ENCODE data around the gene LCN1. TPM values are rescaled to one million over a fixed set of nuclear protein-coding genes. Genes with fewer than 3 reads are reported as not detected.

LCN1 gene
- total RNA-seq, 2 experiments from 2014 or later = not detected

GRCh38 chr9:135521608-135522095 lies 412 bp downstream of the LCN1 start:
- intact Hi-C loops (cut with micrococcal nuclease; ENCODE audit: unreplicated experiment) = no loop called here
- TF ChIP-seq CTCF (conservative IDR thresholded peaks at IDR 0.05; ENCODE audit: low read length) (no peak), EZH2phosphoT487 (IDR thresholded peaks at IDR 0.05; ENCODE audit: borderline replicate concordance, low read depth, low read length) (no peak)
- Histone ChIP-seq H2AFZ (ENCODE audit: low read length) (no peak overlapping the region), H3K4me1 (ENCODE audit: insufficient read depth, low read length, poor library complexity, severe bottlenecking) (no peaks in the 10 kb centered on the region), H3K27ac (ENCODE audit: low read depth, low read length, poor library complexity, severe bottlenecking) (no peak overlapping the region), H3K79me2 (ENCODE audit: insufficient read depth, low read depth, low read length) (no peaks in the 10 kb centered on the region), H3K9me2 (ENCODE audit: insufficient read depth, low read length) (no peaks in the 10 kb centered on the region), H3K4me2 (ENCODE audit: low read length) (no peak overlapping the region), H3K36me3 (ENCODE audit: insufficient read depth, low read length) (no peaks in the 10 kb centered on the region), H3K9me3 (ENCODE audit: low read length) (no peaks in the 10 kb centered on the region), H4K20me1 (ENCODE audit: insufficient read depth, low read length) (no peaks in the 10 kb centered on the region), H3K4me3 (ENCODE audit: low read depth, low read length, poor library complexity, severe bottlenecking) (no peak overlapping the region)
- BruUV-seq (replicated peaks) = no TSS peak
- no peak for DNase-seq (ENCODE audit: low spot score)
- POLR2A ChIA-PET = no interaction called here
- CTCF ChIA-PET (ENCODE audit: unreplicated experiment) = no interaction called here

GRCh38 chr9:135522137-135522877 lies 1.1 kb downstream of the LCN1 start:
- BruUV-seq (replicated peaks) = no TSS peak
- Histone ChIP-seq H4K20me1 (ENCODE audit: insufficient read depth, low read length) (no peaks in the 10 kb centered on the region), H3K4me2 (ENCODE audit: low read length) (no peak overlapping the region), H3K9me2 (ENCODE audit: insufficient read depth, low read length) (no peaks in the 10 kb centered on the region), H2AFZ (ENCODE audit: low read length) (no peak overlapping the region), H3K36me3 (ENCODE audit: insufficient read depth, low read length) (no peaks in the 10 kb centered on the region), H3K4me3 (ENCODE audit: low read depth, low read length, poor library complexity, severe bottlenecking) (no peak overlapping the region), H3K4me1 (ENCODE audit: insufficient read depth, low read length, poor library complexity, severe bottlenecking) (no peaks in the 10 kb centered on the region), H3K27ac (ENCODE audit: low read depth, low read length, poor library complexity, severe bottlenecking) (no peak overlapping the region), H3K79me2 (ENCODE audit: insufficient read depth, low read depth, low read length) (no peaks in the 10 kb centered on the region), H3K9me3 (ENCODE audit: low read length) (no peaks in the 10 kb centered on the region)
- ChIA-PET POLR2A (no interaction called here), CTCF (ENCODE audit: unreplicated experiment) (no interaction called here)
- intact Hi-C loops (cut with micrococcal nuclease; ENCODE audit: unreplicated experiment) = no loop called here
- TF ChIP-seq CTCF (conservative IDR thresholded peaks at IDR 0.05; ENCODE audit: low read length) = no peak
- no peak for TF ChIP-seq EZH2phosphoT487 (IDR thresholded peaks at IDR 0.05; ENCODE audit: borderline replicate concordance, low read depth, low read length)
- DNase-seq (ENCODE audit: low spot score) = no peak

- no peak overlapping the region for H2AFZ ChIP-seq (ENCODE audit: low read length)
- H4K20me1 ChIP-seq (ENCODE audit: insufficient read depth, low read length) = no peaks in the 10 kb centered on the region
- no TSS peak for BruUV-seq (replicated peaks)
- H3K36me3 ChIP-seq (ENCODE audit: insufficient read depth, low read length) = no peaks in the 10 kb centered on the region
- TF ChIP-seq CTCF (conservative IDR thresholded peaks at IDR 0.05; ENCODE audit: low read length) = no peak
- no peak for TF ChIP-seq EZH2phosphoT487 (IDR thresholded peaks at IDR 0.05; ENCODE audit: borderline replicate concordance, low read depth, low read length)
- ChIA-PET POLR2A (no interaction called here), CTCF (ENCODE audit: unreplicated experiment) (no interaction called here)
- no peaks in the 10 kb centered on the region for H3K4me1 ChIP-seq (ENCODE audit: insufficient read depth, low read length, poor library complexity, severe bottlenecking)
- DNase-seq (ENCODE audit: low spot score) = no peak
- no peak overlapping the region for H3K27ac ChIP-seq (ENCODE audit: low read depth, low read length, poor library complexity, severe bottlenecking)
- H3K4me2 ChIP-seq (ENCODE audit: low read length) = no peak overlapping the region
- no peaks in the 10 kb centered on the region for H3K79me2 ChIP-seq (ENCODE audit: insufficient read depth, low read depth, low read length)
- H3K9me3 ChIP-seq (ENCODE audit: low read length) = no peaks in the 10 kb centered on the region
- no peaks in the 10 kb centered on the region for H3K9me2 ChIP-seq (ENCODE audit: insufficient read depth, low read length)
- no peak overlapping the region for H3K4me3 ChIP-seq (ENCODE audit: low read depth, low read length, poor library complexity, severe bottlenecking)
- intact Hi-C loops (cut with micrococcal nuclease; ENCODE audit: unreplicated experiment) = no loop called here
Measured at GRCh38 chr9:135522931-135523330, 1.7 kb downstream of the LCN1 start.
